Astrocyte (in vitro differentiated cells and primary cell): ENCODE results near the gene ARHGAP26. TPM values are rescaled to one million over a fixed set of nuclear protein-coding genes. Genes with fewer than 3 reads are reported as not detected.

Source experiments
- DNase-seq: peaks from one replicate; pipeline ENCODE4 v3.0.0-alpha.2; 2010; ENCODE audit warnings: low read depth
- FAIRE-seq: peaks from 2 replicates; lab custom pipeline; 2011; peaks lifted over from hg19 to GRCh38; lab: Jason Lieb, UNC
- H2AFZ ChIP-seq: 2 replicates; pipeline ENCODE4 v1.6.0; 2012; ENCODE audit warnings: low read depth, low read length, inconsistent platforms
- H3K27ac ChIP-seq: 2 replicates; pipeline ENCODE4 v1.5.1; 2011; ENCODE audit warnings: low read depth, low read length, inconsistent platforms
- H3K27me3 ChIP-seq: 2 replicates; pipeline ENCODE4 v1.6.0; 2011; ENCODE audit warnings: low read length, inconsistent platforms; ENCODE audit not compliant: insufficient read depth
- H3K36me3 ChIP-seq: 2 replicates; pipeline ENCODE4 v1.5.1; 2011; ENCODE audit warnings: low read length, inconsistent platforms; ENCODE audit not compliant: insufficient read depth
- H3K4me1 ChIP-seq: 2 replicates; pipeline ENCODE4 v1.5.1; 2011; ENCODE audit warnings: low read length, inconsistent platforms; ENCODE audit not compliant: insufficient read depth
- H3K4me2 ChIP-seq: 2 replicates; pipeline ENCODE4 v1.6.0; 2012; ENCODE audit warnings: low read length, inconsistent platforms
- H3K4me3 ChIP-seq: 2 replicates; pipeline ENCODE4 v1.5.1; 2011; ENCODE audit warnings: low read depth, mild to moderate bottlenecking, low read length, inconsistent platforms; ENCODE audit not compliant: insufficient read depth
- H3K79me2 ChIP-seq: 2 replicates; pipeline ENCODE4 v1.6.0; 2012; ENCODE audit warnings: mild to moderate bottlenecking, low read length, inconsistent platforms; ENCODE audit not compliant: insufficient read depth
- H3K9ac ChIP-seq: 2 replicates; pipeline ENCODE4 v1.6.0; 2012; ENCODE audit warnings: mild to moderate bottlenecking, low read length, inconsistent platforms
- H3K9me3 ChIP-seq: 2 replicates; pipeline ENCODE4 v1.5.1; 2012; ENCODE audit warnings: low read depth, mild to moderate bottlenecking, low read length, inconsistent platforms; ENCODE audit not compliant: insufficient read depth
- H4K20me1 ChIP-seq: 2 replicates; pipeline ENCODE4 v1.6.0; 2012; ENCODE audit warnings: low read length, inconsistent platforms; ENCODE audit not compliant: insufficient read depth
- H3K27ac Mint-ChIP-seq: one replicate; pipeline ENCODE4 v1.8.0; 2021; ENCODE audit warnings: mild to moderate bottlenecking, mixed read lengths; ENCODE audit not compliant: unreplicated experiment
- H3K27me3 Mint-ChIP-seq: one replicate; pipeline ENCODE4 v1.8.0; 2021; ENCODE audit warnings: low read depth, mixed read lengths; ENCODE audit not compliant: unreplicated experiment
- H3K36me3 Mint-ChIP-seq: one replicate; pipeline ENCODE4 v1.8.0; 2021; ENCODE audit warnings: low read depth, mixed read lengths; ENCODE audit not compliant: unreplicated experiment
- H3K4me1 Mint-ChIP-seq: one replicate; pipeline ENCODE4 v1.8.0; 2021; ENCODE audit warnings: low read depth, mixed read lengths; ENCODE audit not compliant: unreplicated experiment
- H3K4me3 Mint-ChIP-seq: one replicate; pipeline ENCODE4 v1.8.0; 2021; ENCODE audit warnings: mild to moderate bottlenecking, moderate library complexity, mixed read lengths; ENCODE audit not compliant: unreplicated experiment
- H3K9me3 Mint-ChIP-seq: one replicate; pipeline ENCODE4 v1.8.0; 2021; ENCODE audit warnings: mild to moderate bottlenecking, mixed read lengths; ENCODE audit not compliant: unreplicated experiment
- CTCF ChIP-seq: IDR thresholded peaks from 2 replicates; pipeline ENCODE4 v1.5.1; 2011; ENCODE audit warnings: low read depth, mild to moderate bottlenecking, inconsistent platforms, low read length, moderate library complexity; ENCODE audit not compliant: insufficient read depth
- EZH2 ChIP-seq: IDR thresholded peaks from 2 replicates; pipeline ENCODE4 v1.6.1; 2012; ENCODE audit warnings: mild to moderate bottlenecking, low read length, inconsistent platforms; ENCODE audit not compliant: insufficient read depth
- total RNA-seq: library from RNA; stranded (reverse); gene quantifications from 2 replicates; pipeline ENCODE4 v1.2.1, GENCODE V29; 2021

Gene ARHGAP26
- total RNA-seq, 1 donor from 2014 or later, result 5.6 TPM

DNA sequence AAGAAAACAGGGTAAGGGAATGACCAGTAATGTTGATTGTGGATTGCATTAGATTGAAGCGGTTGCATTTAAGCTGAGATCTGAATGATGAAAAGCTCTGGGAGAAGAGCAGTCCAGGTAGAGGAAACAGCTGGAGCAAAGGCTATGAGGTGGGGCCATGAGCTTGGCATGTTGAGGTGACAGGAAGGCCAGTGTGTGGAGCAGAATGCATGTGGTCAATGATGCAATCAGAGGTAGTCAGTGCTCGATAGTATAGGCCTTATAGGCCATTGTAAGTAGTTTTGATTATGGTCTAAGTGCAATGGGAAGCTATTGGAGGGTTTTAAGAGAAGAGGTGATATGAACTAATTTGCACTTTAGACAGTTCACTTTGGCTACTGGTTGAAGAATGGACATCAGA, 270.4 kb downstream of the ARHGAP26 start:
- no peak overlapping the region for H3K27ac Mint-ChIP-seq
- H3K79me2 ChIP-seq, result no peaks in the 10 kb centered on the region

GRCh38 chr5:143041461-143041860, 271.3 kb downstream of the ARHGAP26 start:
- Histone ChIP-seq H3K4me1 (peaks cover 11% of the 10 kb centered on the region), H3K9ac (no peak overlapping the region), H3K9me3 (no peaks in the 10 kb centered on the region), H3K27ac (no peak overlapping the region), H3K27me3 (no peaks in the 10 kb centered on the region), H3K4me2 (no peak overlapping the region), H3K36me3 (no peaks in the 10 kb centered on the region), H3K4me3 (no peak overlapping the region), H2AFZ (no peak overlapping the region), H4K20me1 (no peaks in the 10 kb centered on the region), H3K79me2 (no peaks in the 10 kb centered on the region)
- Mint-ChIP-seq H3K27me3 (no peaks in the 10 kb centered on the region), H3K4me3 (no peak overlapping the region), H3K27ac (no peak overlapping the region), H3K4me1 (peaks cover 16% of the 10 kb centered on the region), H3K9me3 (peaks cover 6% of the 10 kb centered on the region), H3K36me3 (peaks cover 5% of the 10 kb centered on the region)
- FAIRE-seq, result no peak
- DNase-seq, result no peak
- no peak for TF ChIP-seq EZH2
- TF ChIP-seq CTCF, result no peak

More for the DNA sequence above, 270.4 kb downstream of the ARHGAP26 start:
- no peaks in the 10 kb centered on the region for H4K20me1 ChIP-seq
- Mint-ChIP-seq H3K9me3 (peaks cover 6% of the 10 kb centered on the region), H3K4me3 (no peak overlapping the region), H3K27me3 (no peaks in the 10 kb centered on the region), H3K4me1 (peaks cover 18% of the 10 kb centered on the region), H3K36me3 (peaks cover 5% of the 10 kb centered on the region)
- H3K9ac ChIP-seq, result no peak overlapping the region
- no peak overlapping the region for H2AFZ ChIP-seq
- no peak overlapping the region for H3K4me2 ChIP-seq
- no peaks in the 10 kb centered on the region for H3K27me3 ChIP-seq
- no peak for FAIRE-seq
- H3K4me1 ChIP-seq, result peaks cover 11% of the 10 kb centered on the region
- no peak for DNase-seq
- H3K27ac ChIP-seq, result no peak overlapping the region
- H3K9me3 ChIP-seq, result no peaks in the 10 kb centered on the region
- TF ChIP-seq EZH2, result no peak
- TF ChIP-seq CTCF, result no peak
- H3K36me3 ChIP-seq, result no peaks in the 10 kb centered on the region
- H3K4me3 ChIP-seq, result no peak overlapping the region

DNA sequence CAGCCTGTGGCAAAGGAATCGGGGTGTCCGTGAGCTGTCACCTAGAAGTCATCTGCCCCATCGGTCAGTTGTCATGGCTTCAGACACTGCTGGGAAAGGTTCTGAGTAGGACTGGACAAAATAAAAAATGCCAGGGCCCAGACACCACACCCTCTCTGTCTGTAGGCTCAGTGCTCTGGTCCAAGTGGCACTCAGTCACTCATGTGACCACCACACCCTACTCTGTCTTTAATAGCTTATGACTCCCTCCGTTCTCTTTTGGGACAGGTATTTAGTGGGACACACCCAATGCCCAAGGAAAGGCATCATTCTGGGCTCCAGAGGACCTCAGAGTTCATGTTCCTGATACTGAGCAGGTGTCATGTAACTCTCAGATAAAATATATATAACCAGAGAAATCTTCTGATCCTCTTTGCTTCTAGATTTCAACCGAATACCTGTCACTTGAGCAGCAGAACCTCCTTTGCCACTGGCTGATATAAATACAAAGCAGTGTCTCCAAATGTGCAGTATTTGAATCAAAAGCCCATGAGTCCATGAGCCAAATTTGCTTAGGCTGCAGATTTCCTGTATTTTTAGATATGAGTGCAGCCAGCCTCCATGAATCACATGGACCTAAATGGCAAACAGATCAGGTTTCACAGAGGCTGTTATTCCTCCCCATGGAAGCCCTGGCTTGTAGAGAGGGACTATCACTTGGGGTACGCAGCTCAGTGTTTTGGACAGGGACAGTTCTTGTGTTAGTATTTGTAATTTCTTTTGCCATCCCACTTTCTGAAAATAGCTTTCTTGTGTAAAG, 272.0 kb downstream of the ARHGAP26 start:
- H3K9me3 Mint-ChIP-seq, result peaks cover 6% of the 10 kb centered on the region

More for the DNA sequence above, 272.0 kb downstream of the ARHGAP26 start:
- Histone ChIP-seq H3K4me2 (no peak overlapping the region), H3K36me3 (no peaks in the 10 kb centered on the region), H3K27ac (no peak overlapping the region), H2AFZ (no peak overlapping the region), H3K27me3 (no peaks in the 10 kb centered on the region), H3K9me3 (no peaks in the 10 kb centered on the region), H3K4me3 (no peak overlapping the region), H3K4me1 (peaks cover 8% of the 10 kb centered on the region), H3K79me2 (no peaks in the 10 kb centered on the region), H3K9ac (no peak overlapping the region), H4K20me1 (no peaks in the 10 kb centered on the region)
- Mint-ChIP-seq H3K27me3 (no peaks in the 10 kb centered on the region), H3K27ac (no peak overlapping the region), H3K36me3 (peaks cover 5% of the 10 kb centered on the region), H3K4me3 (no peak overlapping the region), H3K4me1 (peaks cover 16% of the 10 kb centered on the region)
- TF ChIP-seq CTCF (no peak), EZH2 (no peak)
- no peak for FAIRE-seq
- DNase-seq, result peak; percentile 52
